ENCODE data around the gene LENEP.

Gene LENEP

DNA sequence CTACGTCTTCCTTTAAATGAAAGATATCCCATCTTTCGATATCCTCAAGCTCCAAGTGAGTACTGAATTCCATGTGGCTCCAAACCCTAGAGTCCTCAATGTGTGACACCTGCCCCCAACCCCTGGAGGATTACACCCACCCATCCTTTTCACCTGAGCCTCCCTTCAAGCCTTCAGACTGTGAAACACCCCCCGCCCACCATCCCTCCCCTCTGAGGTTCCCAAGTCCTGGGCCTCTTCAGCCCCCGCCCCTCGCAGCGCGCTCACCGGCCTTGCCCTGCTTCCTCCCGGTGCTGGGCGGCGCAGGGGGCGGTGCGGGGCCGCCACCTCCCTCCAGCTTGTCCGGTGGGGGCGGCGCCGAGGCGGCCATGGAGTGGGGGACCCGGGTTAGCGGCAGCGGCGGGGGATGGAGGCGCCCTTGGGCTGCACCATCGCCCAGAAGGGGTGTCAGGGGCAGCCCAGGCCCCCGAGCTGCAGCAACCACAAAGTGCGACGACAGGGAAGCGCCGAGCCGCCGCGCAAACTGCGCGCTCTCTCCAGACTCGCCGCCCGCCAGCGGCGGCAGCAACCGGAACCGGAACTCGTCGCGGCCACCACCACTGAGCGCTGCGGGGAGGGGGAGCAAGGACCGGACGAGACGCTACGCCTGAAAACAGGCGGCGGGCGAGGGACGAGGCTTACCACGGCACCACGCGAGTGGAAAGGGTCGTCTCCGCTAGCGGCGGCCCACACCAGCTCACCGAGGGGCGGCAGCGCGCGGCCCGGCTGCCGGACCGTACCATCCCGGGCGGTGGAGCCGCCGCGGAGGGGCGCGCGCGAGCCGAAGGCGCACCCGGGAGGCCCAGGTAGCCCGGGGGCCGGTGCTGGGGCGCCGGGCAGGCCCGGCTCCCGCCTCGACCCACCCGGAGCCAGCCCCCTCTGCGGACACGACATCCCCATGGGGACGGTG is 31.9 kb upstream of the LENEP start, which contains the start of gene PYGO2:
PYGO2 (minus strand) TSS at position 576 of the 949 bp plus-strand sequence; CDS start at position 370, 206 bp downstream.
- peak; percentile 29 for DNase-seq

DNA sequence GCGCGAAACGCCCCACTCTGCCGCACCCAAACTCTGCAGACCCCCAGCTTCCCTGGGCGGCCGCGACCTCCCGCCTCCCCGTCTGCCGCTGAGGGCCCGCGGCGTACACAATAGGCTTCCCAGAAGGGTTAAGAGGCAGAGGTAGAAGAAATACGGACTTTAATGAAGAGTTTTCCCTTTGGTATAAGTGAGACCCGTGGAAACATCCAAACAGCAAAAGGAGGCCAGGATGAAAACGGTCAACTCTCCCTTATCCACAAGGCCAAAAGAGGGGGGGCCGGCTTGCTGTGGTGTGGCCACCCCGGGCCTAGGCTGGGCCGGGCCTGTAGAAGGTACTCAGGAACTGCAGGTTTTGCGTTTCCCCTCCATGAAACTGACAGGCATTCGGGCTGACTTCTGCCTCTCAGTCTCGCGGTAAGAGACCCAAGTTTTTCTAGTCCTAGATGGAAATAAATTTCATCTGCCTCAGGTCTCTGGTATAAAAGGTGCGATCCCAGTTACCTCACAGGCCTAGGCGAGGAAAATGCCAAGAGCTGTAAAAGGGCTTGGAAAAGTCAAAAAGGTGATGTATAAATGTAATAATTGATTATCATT is 31.1 kb upstream of the LENEP start:
- DNase-seq = no peak

DNA sequence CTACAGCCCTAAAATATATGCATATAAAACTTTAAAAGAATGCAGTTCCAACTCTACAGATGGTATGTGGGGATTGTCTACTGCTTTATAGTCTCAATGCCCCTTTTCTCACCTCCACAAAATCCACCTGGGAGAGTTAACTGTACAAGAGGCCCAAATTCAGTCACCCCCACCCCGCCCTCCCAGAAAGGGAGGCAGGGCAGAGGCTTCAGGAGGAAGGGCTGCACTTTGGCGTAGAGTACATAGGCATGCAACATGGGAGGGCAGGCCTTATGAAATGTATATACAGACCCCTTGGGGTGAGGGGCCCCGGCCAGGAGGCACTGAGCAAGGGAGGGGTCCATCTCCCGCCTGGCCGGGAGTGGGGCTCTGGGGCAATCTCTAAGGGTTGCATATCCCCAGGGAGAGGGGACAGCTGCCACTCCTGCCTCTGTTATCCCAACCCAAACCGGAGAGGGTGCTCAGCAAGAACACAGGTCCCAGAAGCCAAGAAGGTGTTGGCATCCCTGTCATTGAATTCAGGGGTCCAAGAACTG is 30.5 kb upstream of the LENEP start:
- no peak for DNase-seq

DNA sequence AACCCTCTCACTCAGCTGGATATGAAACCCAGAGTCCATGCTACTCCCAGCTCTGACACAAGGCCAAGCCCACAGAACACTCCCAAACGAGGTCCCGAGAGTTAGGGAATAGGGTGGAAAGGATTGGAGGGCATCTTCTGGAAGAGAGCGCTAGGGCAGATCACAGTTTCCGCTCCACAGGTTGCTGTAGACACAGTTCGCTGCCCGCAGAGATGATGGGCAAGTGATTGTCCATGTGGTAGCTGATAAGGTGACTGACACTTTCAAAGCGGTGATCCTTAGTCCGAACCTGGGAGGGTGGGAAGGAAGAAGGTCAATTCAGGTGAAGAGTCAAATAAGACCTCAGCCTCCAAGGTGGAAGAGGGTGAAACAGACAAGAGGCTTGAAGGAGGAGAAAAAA is 29.7 kb upstream of the LENEP start:
- DNase-seq = no peak

DNA sequence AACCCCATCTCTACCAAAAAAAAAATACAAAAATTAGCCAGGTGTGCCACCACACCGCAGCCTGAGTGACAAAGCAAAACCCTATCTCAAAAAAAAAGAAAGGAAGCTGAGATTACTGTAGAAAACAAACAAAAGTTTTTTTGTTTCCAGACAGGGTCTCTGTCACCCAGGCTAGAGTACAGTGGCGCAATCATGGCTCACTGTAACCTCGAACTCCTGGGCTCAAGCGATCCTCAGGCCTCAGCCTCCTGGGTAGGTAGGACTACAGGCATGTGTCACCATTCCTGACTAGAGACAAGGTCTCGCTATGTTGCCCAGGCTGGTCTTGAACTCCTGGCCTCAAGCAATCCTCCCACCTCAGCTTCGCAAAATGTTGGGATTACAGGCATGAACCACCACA is 29.0 kb upstream of the LENEP start:
- no peak for DNase-seq

DNA sequence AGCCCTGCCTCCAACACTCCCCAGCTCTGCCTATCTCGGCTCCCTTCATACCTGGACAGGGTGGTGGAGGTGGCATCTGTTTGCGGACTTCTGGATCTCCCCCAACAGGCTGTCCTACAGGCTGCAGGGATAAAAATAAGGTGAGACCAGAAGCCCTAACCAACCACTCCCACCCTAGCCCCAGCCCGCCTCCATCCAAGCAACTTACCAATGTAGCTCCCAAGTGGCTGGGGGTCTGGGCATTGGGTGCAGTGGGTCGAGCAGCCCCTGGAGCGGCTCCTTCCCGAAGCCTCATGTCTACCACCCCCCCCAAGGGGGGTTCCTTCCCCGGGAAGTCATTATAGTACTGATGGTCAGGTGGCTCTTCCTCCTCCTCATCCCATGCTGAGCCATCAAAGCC is 27.3 kb upstream of the LENEP start:
- no peak for DNase-seq

DNA sequence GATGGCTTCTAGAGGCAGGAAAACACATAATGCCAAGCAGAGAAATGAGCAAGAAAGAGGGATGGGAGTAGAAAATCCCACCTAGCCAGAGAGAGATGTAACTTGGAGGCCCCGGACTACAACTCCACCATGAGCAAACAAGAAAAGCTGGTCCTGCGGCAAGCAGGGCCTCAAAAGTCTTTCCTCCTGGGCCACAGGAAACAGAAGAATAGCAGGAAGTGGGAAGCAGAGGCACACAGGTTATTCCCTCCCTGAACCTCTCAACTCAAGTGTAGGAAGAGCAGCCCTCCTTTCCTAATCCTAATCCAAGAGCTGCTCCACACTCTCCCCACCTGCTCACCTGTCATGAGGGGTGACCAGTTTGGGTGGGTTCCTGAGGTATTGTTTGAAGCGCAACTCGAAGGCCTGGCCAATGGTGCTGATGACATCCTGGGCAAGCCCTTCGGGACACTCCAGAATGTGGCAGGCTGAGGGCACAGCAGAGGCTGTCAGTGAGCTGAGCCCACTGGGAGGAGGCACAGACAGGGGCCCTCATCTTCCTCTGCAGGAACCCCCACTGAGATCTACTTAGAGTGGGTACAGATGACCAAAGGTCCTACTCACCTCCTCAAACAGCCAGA is 25.9 kb upstream of the LENEP start:
- no peak for DNase-seq

DNA sequence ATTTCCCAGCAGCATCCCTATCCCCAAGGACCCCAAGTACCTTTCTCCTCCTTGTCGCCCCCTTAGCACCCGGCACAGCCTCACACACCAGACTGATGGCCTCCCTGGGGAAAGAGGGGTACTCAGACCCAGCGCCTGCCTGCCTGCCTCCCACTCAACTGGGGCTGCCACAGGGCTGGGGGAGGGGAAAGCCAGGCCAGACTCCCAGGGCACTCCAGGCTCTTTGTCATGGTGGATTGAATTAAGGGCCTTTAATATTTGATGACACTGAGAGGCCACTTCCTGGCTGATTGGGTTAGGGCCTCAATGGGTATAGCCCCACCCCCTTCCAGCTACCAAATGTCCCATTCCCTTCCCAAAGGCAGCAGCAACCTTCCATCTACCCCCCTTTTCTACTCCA is 24.7 kb upstream of the LENEP start:
- DNase-seq = no peak

DNA sequence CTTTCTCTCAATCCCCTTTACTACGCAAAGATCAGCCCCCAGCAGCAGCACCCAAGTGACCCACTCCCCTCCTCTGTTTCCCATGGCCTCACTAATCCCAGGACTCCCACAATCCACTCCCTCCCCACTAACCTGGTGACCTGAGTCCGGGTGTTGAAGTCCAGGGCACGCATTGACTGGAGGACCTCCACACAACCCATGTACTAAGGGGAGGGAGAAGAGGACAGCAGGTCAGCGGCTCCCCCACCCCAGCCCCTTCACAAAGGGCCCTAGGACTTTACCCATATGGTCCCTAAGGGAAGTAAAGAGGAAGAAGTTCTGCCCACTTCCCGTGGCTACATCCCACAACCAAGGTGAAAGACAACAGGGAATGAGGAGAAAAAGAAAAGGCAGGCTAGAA is 24.1 kb upstream of the LENEP start:
- DNase-seq = no peak

DNA sequence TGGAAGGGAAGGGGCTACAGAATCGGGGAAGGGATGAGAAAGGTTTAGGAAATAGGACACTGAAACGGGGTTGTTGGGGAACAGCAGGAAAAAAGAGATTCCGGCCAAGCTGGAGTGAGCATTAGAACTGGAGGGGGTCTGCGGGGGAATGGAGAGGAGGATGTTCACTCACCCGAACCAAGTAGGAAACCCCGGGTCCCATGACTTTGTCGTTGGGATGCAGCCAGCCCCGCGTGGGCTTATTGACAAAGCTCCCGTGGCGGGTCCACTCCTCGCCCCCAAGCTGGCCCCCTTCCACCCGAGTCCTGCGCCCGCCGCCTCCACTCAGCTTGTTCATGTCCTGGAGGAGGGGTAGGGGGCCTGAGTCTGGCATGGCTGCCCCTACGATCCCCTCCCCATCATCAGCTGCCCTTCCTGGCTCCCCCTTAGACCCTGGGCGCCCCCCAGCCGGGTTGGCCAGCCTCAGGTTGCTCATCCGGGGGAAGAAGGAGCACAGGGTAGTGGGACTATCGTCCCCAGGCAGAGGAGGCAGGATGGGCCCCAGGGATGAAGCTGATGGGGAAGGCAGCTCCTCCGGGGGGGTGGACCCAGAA is 23.4 kb upstream of the LENEP start:
- no peak for DNase-seq

DNA sequence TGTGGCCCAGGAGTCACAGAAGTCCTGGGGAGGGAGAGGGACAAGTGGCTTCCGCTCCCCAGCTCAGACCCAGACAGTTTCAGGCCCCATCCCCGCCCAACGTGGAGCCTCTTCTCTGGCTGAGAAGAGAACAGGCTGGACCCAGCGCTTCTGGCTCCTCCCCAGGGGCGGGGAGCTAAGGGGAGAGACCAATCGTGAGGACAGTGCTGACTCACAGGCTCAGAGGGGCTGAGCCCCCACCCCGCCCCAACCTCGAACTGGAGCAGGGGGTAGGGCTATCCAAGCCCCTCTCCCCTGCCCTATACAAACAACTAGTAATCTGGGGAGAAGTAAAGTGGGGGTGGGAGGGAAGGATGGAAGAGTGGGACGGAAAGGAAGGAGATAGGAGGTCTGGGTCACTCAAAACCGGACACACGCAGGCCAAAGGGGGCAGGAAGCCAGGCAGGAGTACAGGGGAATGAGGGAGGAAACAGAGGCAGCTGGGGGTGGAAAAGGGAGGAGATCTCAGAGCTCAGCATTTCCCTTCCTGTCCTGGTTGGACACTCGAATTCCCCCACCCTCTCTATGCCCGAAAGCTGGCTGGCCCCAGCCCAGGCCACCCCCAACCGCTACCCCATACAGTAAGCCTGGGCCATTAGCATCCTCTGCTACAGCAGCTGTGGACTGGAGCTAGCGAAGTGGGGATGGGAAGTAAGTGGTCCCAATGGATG is 22.6 kb upstream of the LENEP start, which contains the start of gene SHC1:
SHC1 (minus strand) TSS at position 117 of the 710 bp plus-strand sequence. CDS start 221 bp downstream, outside the sequence.
- DNase-seq = peak; percentile 74

DNA sequence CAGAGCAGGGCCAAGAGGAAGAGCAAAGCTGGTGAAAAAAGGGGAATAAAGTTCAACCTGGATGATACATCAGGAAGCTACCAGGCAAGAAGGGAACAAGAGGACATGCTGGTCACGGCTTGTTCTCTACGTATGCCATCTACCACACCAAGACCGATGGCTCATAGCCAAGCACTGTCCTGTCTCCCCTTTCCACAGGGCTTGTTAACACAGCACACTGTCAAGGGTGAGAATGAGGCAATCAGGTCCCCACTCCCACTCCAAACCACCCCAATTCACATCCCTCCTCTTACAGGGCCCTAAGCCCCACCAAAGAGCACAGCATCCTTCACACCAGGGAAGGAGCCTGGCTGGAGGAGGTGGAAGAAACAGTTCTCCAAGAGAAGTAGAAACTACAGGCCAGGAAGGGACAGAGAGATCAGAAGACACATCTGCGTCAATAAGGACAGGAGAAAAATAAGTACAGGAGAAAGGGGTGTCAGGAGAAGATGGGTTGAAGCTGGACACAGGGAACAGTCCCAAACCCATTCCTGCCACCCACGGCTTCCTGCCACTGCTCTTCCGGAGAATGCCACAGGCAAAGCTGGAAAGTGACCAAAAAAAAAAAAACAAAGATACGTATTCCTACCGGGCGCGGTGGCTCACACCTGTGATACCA is 21.9 kb upstream of the LENEP start:
- DNase-seq = no peak

DNA sequence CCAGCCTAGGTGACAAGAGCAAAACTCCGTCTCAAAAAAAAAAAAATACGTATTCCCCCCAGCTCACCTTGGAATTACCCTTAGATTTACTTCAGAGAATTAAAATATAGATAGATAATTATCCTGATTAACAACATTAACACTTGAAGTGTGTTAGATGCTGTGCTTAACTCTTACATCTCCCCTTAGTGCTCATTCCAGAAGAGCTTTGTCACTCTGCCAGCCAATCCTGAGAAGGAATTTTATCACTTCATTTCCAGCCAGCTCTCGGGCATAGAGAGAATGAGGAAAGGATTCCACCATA is 21.2 kb upstream of the LENEP start:
- no peak for DNase-seq

DNA sequence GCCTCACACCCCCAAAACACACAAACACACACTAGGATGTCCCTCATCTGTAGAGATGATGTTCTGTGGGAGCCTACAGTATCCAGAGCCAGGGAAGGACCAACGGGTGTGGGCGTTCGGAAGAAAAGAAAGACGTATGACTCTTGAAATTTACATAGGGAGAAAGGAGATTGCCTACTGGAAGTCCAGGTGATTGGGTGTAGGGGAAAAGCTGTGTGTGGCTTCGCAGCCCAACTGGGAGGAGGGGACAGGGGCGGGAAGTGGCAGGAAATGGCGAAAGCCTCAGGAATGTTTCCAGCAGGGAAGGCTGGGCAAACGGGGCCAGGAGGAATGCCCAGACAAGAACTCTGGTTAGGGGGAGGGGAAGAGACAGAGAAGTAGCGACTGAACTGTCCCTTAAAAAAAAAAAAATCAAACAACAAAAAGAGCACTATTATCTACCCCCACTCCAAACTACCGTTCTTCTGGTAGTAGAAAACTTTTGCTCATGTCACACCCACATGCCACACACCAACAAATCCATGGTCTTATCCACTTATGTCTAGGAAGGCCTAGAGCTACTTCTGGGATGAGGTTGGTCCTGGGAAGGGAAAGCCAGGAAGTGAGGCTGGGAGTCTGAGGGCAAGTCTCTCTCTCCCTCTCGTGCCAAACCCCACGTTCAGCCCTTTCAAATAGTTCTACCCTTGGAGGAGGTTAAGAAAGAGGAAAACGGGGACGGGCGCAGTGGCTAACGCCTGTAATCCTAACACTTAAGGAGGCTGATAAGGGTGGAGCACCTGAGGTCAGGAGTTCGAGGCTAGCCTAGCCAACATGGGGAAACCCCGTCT is 20.7 kb upstream of the LENEP start:
- no peak for DNase-seq

DNA sequence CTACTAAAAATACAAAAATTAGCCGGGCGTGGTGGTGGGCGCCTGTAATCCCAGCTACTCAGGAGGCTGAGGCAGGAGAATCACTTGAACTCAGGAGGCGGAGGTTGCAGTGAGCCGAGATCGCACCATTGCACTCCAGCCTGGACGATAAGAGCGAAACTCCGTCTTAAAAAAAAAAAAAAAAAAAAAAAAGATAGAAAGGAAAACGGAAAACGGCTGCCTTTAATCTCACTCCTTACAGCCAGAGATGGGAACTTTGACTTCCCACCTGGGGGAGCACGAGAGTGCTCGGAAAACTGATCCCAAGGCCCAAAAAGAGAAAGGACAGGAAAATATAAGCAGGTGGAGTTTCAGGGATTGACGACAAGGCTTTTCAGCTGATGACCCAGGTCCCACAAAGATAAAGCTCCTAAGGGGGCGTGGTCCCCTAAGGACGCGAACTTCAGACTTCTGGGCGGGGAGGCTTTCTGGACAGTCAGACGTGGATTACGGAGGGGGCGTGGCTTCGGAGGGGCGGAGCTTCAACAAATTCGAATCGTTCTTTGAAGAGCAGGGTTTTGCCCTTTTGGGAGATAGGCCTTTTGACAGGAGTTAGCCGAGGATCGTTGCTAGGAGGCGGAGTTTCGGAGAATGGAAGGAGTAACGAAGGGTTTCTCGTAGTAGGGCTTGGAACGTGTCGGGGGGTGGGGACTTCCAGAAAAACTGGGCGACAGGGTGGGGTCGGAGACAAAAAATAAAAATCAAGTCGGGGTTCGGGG is 19.9 kb upstream of the LENEP start:
- DNase-seq = peak; percentile 84

DNA sequence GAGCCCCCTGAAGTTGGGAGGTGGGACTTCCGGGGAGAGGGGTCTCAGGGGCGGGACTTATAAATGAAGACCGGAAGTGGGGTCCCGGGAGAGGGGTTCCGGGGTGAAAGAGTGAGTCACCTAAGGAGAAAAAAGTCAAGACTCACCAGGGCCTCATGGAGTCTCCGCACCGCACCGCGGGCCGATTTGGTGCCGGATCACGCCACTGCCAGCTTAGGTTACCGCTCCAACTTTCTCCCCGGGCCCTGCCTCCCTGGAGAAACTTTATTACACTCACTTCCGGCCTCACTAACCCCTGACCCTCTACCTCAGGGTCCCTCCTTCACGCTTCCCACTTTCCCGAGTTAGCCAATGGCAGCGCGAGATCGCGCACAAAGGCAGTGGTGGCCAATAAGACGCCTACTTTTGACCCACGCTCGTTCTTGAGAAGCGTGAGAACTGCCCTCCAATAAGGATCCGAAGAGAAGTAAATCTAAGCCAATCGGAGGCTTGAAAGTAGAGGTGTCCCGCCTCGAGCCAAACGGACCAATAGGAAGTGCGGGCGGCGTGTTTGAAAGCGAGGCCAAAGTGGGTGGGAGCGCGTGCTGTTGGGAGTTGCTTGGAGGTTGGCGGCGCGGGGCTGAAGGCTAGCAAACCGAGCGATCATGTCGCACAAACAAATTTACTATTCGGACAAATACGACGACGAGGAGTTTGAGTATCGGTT is 19.1 kb upstream of the LENEP start, which contains the start of gene CKS1B:
CKS1B (plus strand) TSS at position 580 of the 706 bp plus-strand sequence; CDS start at position 645, 65 bp downstream.
- peak; percentile 100 for DNase-seq

DNA sequence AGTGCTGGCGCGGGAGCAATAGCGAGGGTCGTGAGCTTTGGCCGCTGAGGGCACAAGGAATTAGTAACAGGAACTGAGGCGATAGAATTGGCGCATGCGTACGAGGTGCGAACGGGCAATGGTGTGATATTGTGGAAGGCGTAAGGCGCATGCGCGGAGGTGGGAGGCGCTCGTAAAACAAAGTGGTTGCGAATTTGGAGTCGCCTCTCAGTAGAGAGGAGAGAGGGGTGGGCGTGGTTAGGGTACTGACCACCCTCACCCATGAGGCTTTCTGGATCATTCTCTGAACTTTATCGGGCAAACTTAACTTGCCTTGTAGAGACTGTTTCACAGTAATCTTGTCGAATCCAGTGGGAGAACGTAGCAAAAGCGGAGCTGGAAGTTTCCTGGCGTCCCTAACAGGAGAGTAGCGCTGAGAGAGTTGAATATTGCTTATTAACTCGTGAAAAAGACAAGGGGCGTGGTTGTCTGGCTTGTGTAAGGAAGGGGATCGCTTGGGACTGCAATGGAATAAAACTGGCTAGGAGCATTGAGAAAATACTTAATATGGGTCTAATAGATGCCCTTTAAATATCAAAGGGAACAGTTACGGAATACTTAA is 18.5 kb upstream of the LENEP start:
- peak; percentile 96 for DNase-seq

DNA sequence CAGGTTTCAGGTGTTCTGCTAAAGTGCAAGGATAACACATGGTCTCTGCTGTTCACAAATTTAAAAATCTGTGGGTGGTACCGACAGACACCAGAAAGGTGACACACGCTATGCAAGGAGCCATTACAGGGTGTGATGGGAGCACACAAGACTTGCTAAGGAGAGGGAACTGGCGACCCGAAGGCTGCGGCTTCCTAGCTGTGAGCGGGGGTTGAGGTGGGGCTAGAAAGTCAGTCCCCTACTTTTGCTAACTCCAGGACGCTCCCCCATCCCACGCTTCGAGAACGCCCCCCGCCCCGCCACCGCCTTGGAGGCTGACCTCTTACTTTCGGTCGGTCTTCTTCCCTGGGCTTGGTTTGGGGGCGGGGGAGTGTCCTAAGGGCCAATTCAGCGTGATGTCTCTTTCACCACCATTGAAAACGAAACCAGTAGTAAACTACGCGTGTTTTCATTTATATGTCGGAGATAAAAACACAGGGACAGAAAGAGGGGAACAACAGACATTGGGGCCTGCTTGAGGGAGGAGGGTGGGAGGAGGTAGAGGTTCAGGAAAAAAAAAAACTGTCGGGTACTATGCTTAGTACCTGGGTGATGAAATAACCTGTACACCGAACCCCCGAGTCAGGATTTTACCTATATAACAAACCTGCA is 17.9 kb upstream of the LENEP start:
- DNase-seq = no peak

Measured in NCI-H446 treated with DMSO at 0.1 percent for 48 hours (cell line).